IMR-90 (cell line): ENCODE measurements around the gene SDK1. TPM values are rescaled to one million over a fixed set of nuclear protein-coding genes. Genes with fewer than 3 reads are reported as not detected.

Experiments
- ATAC-seq: fragments of 200-7000 bp; cut with Tn5 transposase; 2 replicates; pipeline ENCODE4 v1.9.1; 2020; ENCODE audit warnings: low read depth, mild to moderate bottlenecking, moderate library complexity
- BruUV-seq: library from RNA; stranded (reverse); fragments of 400-500 nt; replicated peaks from 2 replicates; lab custom pipeline; 2021; lab: Mats Ljungman, UMichigan
- CTCF ChIA-PET: fragments of 300-600 bp; formaldehyde crosslinking; extraction: SDS; loops from one replicate; lab custom pipeline; 2021; ENCODE audit warnings: antibody characterized with exemption; lab: Yijun Ruan, JAX
- POLR2A ChIA-PET: fragments of 300-600 bp; sonication (Branson Sonifier 250); formaldehyde crosslinking; loops from one replicate; lab custom pipeline; 2022; ENCODE audit warnings: antibody characterized with exemption; ENCODE audit not compliant: unreplicated experiment; lab: Charles Lee
- DNase-seq: peaks from one replicate; pipeline ENCODE4 v3.0.0; 2013
- H2AFZ ChIP-seq: replicated peaks from 2 replicates; pipeline ENCODE3; 2013; ENCODE audit warnings: low read length, mild to moderate bottlenecking; ENCODE audit not compliant: poor library complexity
- H2AK5ac ChIP-seq: 2 replicates; pipeline ENCODE4 v1.6.1; 2013; ENCODE audit warnings: low read depth, low read length, inconsistent platforms
- H2AK9ac ChIP-seq: replicated peaks from 2 replicates; pipeline ENCODE3; 2013; ENCODE audit warnings: mild to moderate bottlenecking, low read depth, low read length, moderate library complexity; ENCODE audit not compliant: poor library complexity
- H2BK120ac ChIP-seq: 2 replicates; pipeline ENCODE4 v1.6.1; 2013; ENCODE audit warnings: low read depth, low read length, inconsistent platforms
- H2BK15ac ChIP-seq: 3 replicates; pipeline ENCODE4 v1.6.1; 2013; ENCODE audit warnings: low read depth, low read length, inconsistent platforms
- H2BK20ac ChIP-seq: 2 replicates; pipeline ENCODE4 v1.6.1; 2013; ENCODE audit warnings: low read depth, mild to moderate bottlenecking, inconsistent platforms, low read length, moderate library complexity
- H2BK5ac ChIP-seq: 2 replicates; pipeline ENCODE4 v1.6.1; 2013; ENCODE audit warnings: mild to moderate bottlenecking, low read depth, low read length, inconsistent platforms; ENCODE audit not compliant: poor library complexity, severe bottlenecking
- H3K14ac ChIP-seq: replicated peaks from 2 replicates; pipeline ENCODE4 v1.6.1; 2013; ENCODE audit warnings: low read depth, low read length, inconsistent platforms
- H3K18ac ChIP-seq: 2 replicates; pipeline ENCODE4 v1.6.1; 2013; ENCODE audit warnings: low read depth, low read length, control low read depth
- H3K23ac ChIP-seq: 2 replicates; pipeline ENCODE4 v1.6.1; 2013; ENCODE audit warnings: low read depth, low read length, inconsistent platforms
- H3K27ac ChIP-seq: 2 replicates; pipeline ENCODE4 v1.5.1; 2013; ENCODE audit warnings: mild to moderate bottlenecking, control low read depth, low read length; ENCODE audit not compliant: insufficient read depth
- H3K27me3 ChIP-seq: 2 replicates; pipeline ENCODE4 v1.6.1; 2013; ENCODE audit warnings: low read length; ENCODE audit not compliant: control insufficient read depth, insufficient read depth
- H3K36me3 ChIP-seq: 2 replicates; pipeline ENCODE4 v1.6.1; 2013; ENCODE audit warnings: low read length, mixed read lengths; ENCODE audit not compliant: control insufficient read depth, insufficient read depth
- H3K4ac ChIP-seq: 2 replicates; pipeline ENCODE4 v1.6.1; 2013; ENCODE audit warnings: low read depth, low read length, inconsistent platforms
- H3K4me1 ChIP-seq: 2 replicates; pipeline ENCODE4 v1.6.1; 2013; ENCODE audit warnings: low read length, mixed read lengths; ENCODE audit not compliant: control insufficient read depth, insufficient read depth
- H3K4me2 ChIP-seq: 2 replicates; pipeline ENCODE4 v1.6.1; 2013; ENCODE audit warnings: low read depth, mild to moderate bottlenecking, control low read depth, low read length, moderate library complexity
- H3K4me3 ChIP-seq: 2 replicates; pipeline ENCODE4 v1.5.1; 2013; ENCODE audit warnings: low read depth, mild to moderate bottlenecking, control low read depth, low read length, moderate library complexity; ENCODE audit not compliant: insufficient read depth
- H3K56ac ChIP-seq: 2 replicates; pipeline ENCODE4 v1.6.1; 2013; ENCODE audit warnings: low read length, inconsistent platforms; ENCODE audit not compliant: insufficient read depth; ENCODE audit errors: extremely low read depth
- H3K79me1 ChIP-seq, 2 experiments: 2 replicates each; pipeline ENCODE4 v1.6.1; 2013; ENCODE audit warnings: low read length in 2 of 2, inconsistent platforms in 1 of 2, low read depth in 1 of 2
- H3K9ac ChIP-seq: 2 replicates; pipeline ENCODE4 v1.6.1; 2013; ENCODE audit warnings: low read depth, low read length, control low read depth
- H3K9me1 ChIP-seq: 2 replicates; pipeline ENCODE4 v1.6.1; 2013; ENCODE audit warnings: low read length, inconsistent platforms; ENCODE audit not compliant: insufficient read depth
- H3K9me3 ChIP-seq: 2 replicates; pipeline ENCODE4 v1.6.1; 2013; ENCODE audit warnings: low read length; ENCODE audit not compliant: control insufficient read depth, insufficient read depth
- H4K20me1 ChIP-seq: 2 replicates; pipeline ENCODE4 v1.6.1; 2013; ENCODE audit warnings: low read length, inconsistent platforms; ENCODE audit not compliant: insufficient read depth
- H4K5ac ChIP-seq: 2 replicates; pipeline ENCODE4 v1.6.1; 2013; ENCODE audit warnings: mild to moderate bottlenecking, low read depth, low read length, control low read depth
- H4K8ac ChIP-seq, 2 experiments: 2 replicates each; pipeline ENCODE4 v1.6.1; 2013; ENCODE audit warnings: low read depth in 2 of 2, low read length in 2 of 2, control low read depth in 1 of 2, inconsistent platforms in 1 of 2
- H4K91ac ChIP-seq: 2 replicates; pipeline ENCODE4 v1.6.1; 2013; ENCODE audit warnings: low read depth, low read length, inconsistent platforms; ENCODE audit not compliant: insufficient read depth
- CEBPB ChIP-seq: IDR thresholded peaks from 2 replicates; pipeline ENCODE4 v1.6.1; 2012; ENCODE audit warnings: low read depth, low read length, improper control_type of control experiment
- CHD1 ChIP-seq: IDR thresholded peaks from 2 replicates; pipeline ENCODE4 v1.6.1; 2012; ENCODE audit warnings: low read depth, low read length, improper control_type of control experiment
- CTCF ChIP-seq: conservative IDR thresholded peaks from 2 replicates; pipeline ENCODE4 v1.5.1; 2012; ENCODE audit warnings: mild to moderate bottlenecking, low read depth, low read length, improper control_type of control experiment
- ELK1 ChIP-seq: fragments of 150-350 bp; IDR thresholded peaks from 2 replicates; pipeline ENCODE4 v1.6.1; 2016; ENCODE audit warnings: low read depth, mild to moderate bottlenecking, low read length, moderate library complexity, borderline replicate concordance
- MAFK ChIP-seq: IDR thresholded peaks from 2 replicates; pipeline ENCODE4 v1.6.1; 2012; ENCODE audit warnings: low read depth, low read length, improper control_type of control experiment
- MAZ ChIP-seq: IDR thresholded peaks from 2 replicates; pipeline ENCODE4 v1.6.1; 2012; ENCODE audit warnings: low read depth, mild to moderate bottlenecking, low read length, improper control_type of control experiment, moderate library complexity, borderline replicate concordance
- MXI1 ChIP-seq: IDR thresholded peaks from 2 replicates; pipeline ENCODE4 v1.6.1; 2012; ENCODE audit warnings: low read depth, mild to moderate bottlenecking, low read length, moderate library complexity, borderline replicate concordance
- NFE2L2 ChIP-seq: fragments of 150-350 bp; IDR thresholded peaks from 2 replicates; pipeline ENCODE4 v1.6.1; 2016; ENCODE audit warnings: low read depth, mild to moderate bottlenecking, low read length
- POLR2A ChIP-seq: IDR thresholded peaks from 2 replicates; pipeline ENCODE4 v1.6.1; 2012; ENCODE audit warnings: mild to moderate bottlenecking, low read depth, low read length
- RCOR1 ChIP-seq: IDR thresholded peaks from 2 replicates; pipeline ENCODE4 v1.6.1; 2012; ENCODE audit warnings: mild to moderate bottlenecking, low read length, improper control_type of control experiment; ENCODE audit not compliant: insufficient replicate concordance
- RFX5 ChIP-seq: IDR thresholded peaks from 2 replicates; pipeline ENCODE4 v1.8.0; 2012; ENCODE audit warnings: low read depth, mild to moderate bottlenecking, low read length, moderate library complexity
- SMC3 ChIP-seq: fragments of 150-350 bp; IDR thresholded peaks from 2 replicates; pipeline ENCODE4 v1.6.1; 2016; ENCODE audit warnings: low read depth, mild to moderate bottlenecking, antibody characterized with exemption, low read length, moderate library complexity
- USF2 ChIP-seq: fragments of 150-350 bp; IDR thresholded peaks from 2 replicates; pipeline ENCODE4 v1.6.1; 2017; ENCODE audit warnings: mild to moderate bottlenecking, antibody characterized with exemption, low read length, low read depth
- WGBS, 2 experiments: methylation state at CpG; one replicate each; pipeline versions ENCODE4 v1.1.5 to v1.1.7; 2013; ENCODE audit warnings: missing lambda C conversion rate in 2 of 2; ENCODE audit not compliant: insufficient read length in 1 of 2; ENCODE audit errors: extremely low coverage in 2 of 2; 5-methylcytosine and 5-hydroxymethylcytosine counted together
- dilution Hi-C: fragments of 300-500 bp; cut with HindIII; formaldehyde crosslinking; loops from one replicate; pipeline ENCODE4 v1.14.3; 2018; ENCODE audit warnings: low sequenced_read_pairs; ENCODE audit not compliant: unreplicated experiment
- in situ Hi-C: fragments of 300-500 bp; cut with MboI; formaldehyde crosslinking; loops from 3 replicates; pipeline ENCODE4 v1.14.3; 2019; ENCODE audit warnings: low sequenced_read_pairs, inconsistent platforms, mixed read lengths
- intact Hi-C: fragments of 100-400 bp; cut with micrococcal nuclease; formaldehyde crosslinking; loops from 2 replicates; pipeline ENCODE4 v1.10.0; 2022
- polyA plus RNA-seq, 3 experiments: library from polyadenylated mRNA; depleted of rRNA; stranded (reverse); fragments of >200 nt; gene quantifications; 2 replicates each; pipeline ENCODE4 v1.2.3, GENCODE V29; 2012; ENCODE audit warnings: low replicate concordance in 1 of 3
- total RNA-seq: library from RNA; depleted of rRNA; stranded (reverse); fragments of >200 nt; gene quantifications from 2 replicates; pipeline ENCODE4 v1.2.3, GENCODE V29; 2012

The SDK1 gene
- total and polyA plus RNA-seq, 2 of the 4 experiments (the other 2 are of a cell fraction) = 1.5 to 1.6 TPM

GRCh38 chr7:3538041-3538440, 237.0 kb downstream of the SDK1 start:
- H3K4me1 ChIP-seq = peaks cover 3% of the 10 kb centered on the region; the same call in 1 of the 2 replicates
- in situ Hi-C loops = no loop called here
- H3K14ac ChIP-seq = no peak overlapping the region
- no peaks in the 10 kb centered on the region for H3K9me1 ChIP-seq
- no peak overlapping the region for H4K91ac ChIP-seq
- H3K56ac ChIP-seq = no peak overlapping the region
- no TSS peak for BruUV-seq
- dilution Hi-C loops = no loop called here
- H4K8ac ChIP-seq = no peak overlapping the region
- WGBS, 2 experiments = 80% methylated on average over 1 of the region's 3 CpGs; no CpG with 5 or more reads in 1 of the 2 experiments
- no peak overlapping the region for H2BK15ac ChIP-seq
- no peak overlapping the region for H3K4ac ChIP-seq
- H2AK9ac ChIP-seq = no peak overlapping the region
- no peak overlapping the region for H2BK20ac ChIP-seq
- H3K4me3 ChIP-seq = no peak overlapping the region
- no peaks in the 10 kb centered on the region for H3K27me3 ChIP-seq
- H3K9ac ChIP-seq = no peak overlapping the region
- no peak overlapping the region for H3K23ac ChIP-seq
- H3K27ac ChIP-seq = no peak overlapping the region
- TF ChIP-seq POLR2A = no peak
- TF ChIP-seq CEBPB = no peak
- TF ChIP-seq NFE2L2 = no peak
- no peak for TF ChIP-seq MAFK
- TF ChIP-seq MXI1 = no peak
- no peak for TF ChIP-seq RCOR1
- no peak for TF ChIP-seq RFX5
- TF ChIP-seq CTCF = no peak
- TF ChIP-seq ELK1 = no peak
- TF ChIP-seq MAZ = no peak
- no peak for TF ChIP-seq USF2
- no peak for TF ChIP-seq SMC3
- TF ChIP-seq CHD1 = no peak
- intact Hi-C loops = no loop called here
- ATAC-seq (no peak), DNase-seq (no peak)
- H2AK5ac ChIP-seq = no peak overlapping the region
- no peaks in the 10 kb centered on the region for H4K20me1 ChIP-seq
- H2AFZ ChIP-seq = no peak overlapping the region
- no peaks in the 10 kb centered on the region for H3K9me3 ChIP-seq
- no peak overlapping the region for H2BK5ac ChIP-seq
- POLR2A ChIA-PET = no interaction called here
- no peaks in the 10 kb centered on the region for H3K79me1 ChIP-seq
- no peak overlapping the region for H4K5ac ChIP-seq
- H2BK120ac ChIP-seq = no peak overlapping the region
- H3K4me2 ChIP-seq = no peak overlapping the region
- H3K18ac ChIP-seq = no peak overlapping the region
- CTCF ChIA-PET = interaction anchor here (0.7 kb wide), 1 partner anchor 48 kb away, joined by 4 read pairs; no protein-coding TSS in a partner anchor
- no peaks in the 10 kb centered on the region for H3K36me3 ChIP-seq
